ENCODE results near the gene ATR. TPM values are rescaled to one million over a fixed set of nuclear protein-coding genes. Genes with fewer than 3 reads are reported as not detected.

Gene ATR
- total RNA-seq (2014; rRNA removed), result 15.6 and 25.7 TPM in 2 replicates
- Bru-seq, nascent RNA, result percentile 68 among the genes with signal in this experiment
- BruChase-seq, experiment 1, labeled RNA remaining after a 6-hour chase, result percentile 68 among the genes with signal in this experiment
- BruChase-seq, experiment 2, labeled RNA remaining after a 2-hour chase, result percentile 77 among the genes with signal in this experiment
- long read RNA-seq, partial matches to known transcripts, result 11 of 20 reads
- long read RNA-seq, other reads (novel, unspliced or antisense), result 9 of 20 reads

- Histone ChIP-seq H3K27me3 (ENCODE audit: low read length) (no peaks in the 10 kb centered on the region), H3K27ac (ENCODE audit: low read length) (peak within 1 kb of the TSS; percentile 70), H3K36me3 (ENCODE audit: low read depth, low read length) (0 out of 2 replicates have a peak, but pooled peaks cover 2% of the 10 kb centered on the region), H3K4me1 (ENCODE audit: insufficient read depth, low read length) (peaks cover 24% of the 10 kb centered on the region), H3K9me3 (ENCODE audit: low read length) (no peaks in the 10 kb centered on the region), H3K4me3 (ENCODE audit: low read length) (peak within 1 kb of the TSS; percentile 92), H3F3A (ENCODE audit: low read length, unreplicated experiment) (no peaks in the 10 kb centered on the region), H4K20me1 (ENCODE audit: low read length) (0 out of 2 replicates have a peak, but pooled peaks cover 6% of the 10 kb centered on the region), H3K4me2 (ENCODE audit: low read length) (peak within 1 kb of the TSS; percentile 93), H3K9me2 (replicated peaks; ENCODE audit: low read length) (no peaks in the 10 kb centered on the region), H3K9ac (ENCODE audit: low read length) (peak within 1 kb of the TSS; percentile 98), H3K79me2 (ENCODE audit: low read length) (peaks cover 48% of the 10 kb centered on the region), H2AFZ (ENCODE audit: low read length) (peak within 1 kb of the TSS; percentile 96)
- ATAC-seq (peak; percentile 92), DNase-seq (peak; percentile 92)
- ChIA-PET POLR2A (ENCODE audit: unreplicated experiment) (no interaction called here), CTCF (interaction anchor here (0.6 kb wide), 1 partner anchor 145 kb away, joined by 3 read pairs; the partner anchor contains the start of gene TRPC1)
- BruUV-seq (replicated peaks), result no TSS peak
- TF ChIP-seq EZH2 (IDR thresholded peaks at IDR 0.05; ENCODE audit: low read length, unreplicated experiment), result no peak
- TF ChIP-seq CTCF (conservative IDR thresholded peaks at IDR 0.05; ENCODE audit: low read depth, low read length), result no peak
- no peak for TF ChIP-seq EZH2phosphoT487 (IDR thresholded peaks at IDR 0.05; ENCODE audit: borderline replicate concordance, low read length)
- intact Hi-C loops (cut with micrococcal nuclease), result loop anchor here (5.0 kb wide), 1 partner anchor 131 kb away; the partner anchor contains the start of gene XRN1
Measured at GRCh38 chr3:142578329-142579223, at the start of gene ATR. Gene ATR, minus strand, starts transcription at chr3:142578733. Its CDS starts 29 bp downstream, at chr3:142578704.

- Histone ChIP-seq H3K79me2 (ENCODE audit: low read length) (no peaks in the 10 kb centered on the region), H3K9ac (ENCODE audit: low read length) (no peak overlapping the region), H2AFZ (ENCODE audit: low read length) (no peak overlapping the region), H3K4me2 (ENCODE audit: low read length) (no peak overlapping the region), H3K9me3 (ENCODE audit: low read length) (no peaks in the 10 kb centered on the region), H3K27me3 (ENCODE audit: low read length) (no peaks in the 10 kb centered on the region), H3K4me1 (ENCODE audit: insufficient read depth, low read length) (no peaks in the 10 kb centered on the region), H3K27ac (ENCODE audit: low read length) (no peak overlapping the region), H3K9me2 (replicated peaks; ENCODE audit: low read length) (no peaks in the 10 kb centered on the region), H4K20me1 (ENCODE audit: low read length) (no peaks in the 10 kb centered on the region), H3K36me3 (ENCODE audit: low read depth, low read length) (no peaks in the 10 kb centered on the region), H3F3A (ENCODE audit: low read length, unreplicated experiment) (no peaks in the 10 kb centered on the region), H3K4me3 (ENCODE audit: low read length) (no peak overlapping the region)
- ChIA-PET POLR2A (ENCODE audit: unreplicated experiment) (no interaction called here), CTCF (no interaction called here)
- no peak for DNase-seq
- no TSS peak for BruUV-seq (replicated peaks)
- no peak for ATAC-seq
- intact Hi-C loops (cut with micrococcal nuclease), result no loop called here
- TF ChIP-seq CTCF (conservative IDR thresholded peaks at IDR 0.05; ENCODE audit: low read depth, low read length) (no peak), EZH2 (IDR thresholded peaks at IDR 0.05; ENCODE audit: low read length, unreplicated experiment) (no peak), EZH2phosphoT487 (IDR thresholded peaks at IDR 0.05; ENCODE audit: borderline replicate concordance, low read length) (no peak)
Measured at GRCh38 chr3:142626971-142627370, 48.4 kb upstream of the ATR start.
